HepG2 (cell line): ENCODE measurements around the gene TIPRL. TPM values are rescaled to one million over a fixed set of nuclear protein-coding genes. Genes with fewer than 3 reads are reported as not detected.

ENCODE experiments used
- ATF7 ChIP-seq, 2 experiments: fragments of 450-650 bp in 1 of 2; sonication (generic) in 1 of 2; formaldehyde crosslinking in 1 of 2; IDR thresholded peaks; 2 replicates each; pipeline versions ENCODE4 v1.4.0 to v1.6.1; 2016 to 2020; ENCODE audit warnings: antibody characterized with exemption in 1 of 2, mild to moderate bottlenecking in 1 of 2, missing genetic modification reagents in 1 of 2
- BCL3 ChIP-seq: sonication (generic); formaldehyde crosslinking; IDR thresholded peaks from 2 replicates; pipeline ENCODE4 v1.5.1; 2020; ENCODE audit warnings: mild to moderate bottlenecking, missing genetic modification reagents, moderate library complexity
- CHCHD3 ChIP-seq: sonication (generic); formaldehyde crosslinking; IDR thresholded peaks from 2 replicates; pipeline ENCODE4 v1.8.0; 2022; ENCODE audit warnings: mild to moderate bottlenecking, missing genetic modification reagents, moderate library complexity
- FOXM1 ChIP-seq: sonication (generic); formaldehyde crosslinking; IDR thresholded peaks from 2 replicates; pipeline ENCODE4 v1.5.0; 2020; ENCODE audit warnings: missing genetic modification reagents
- GZF1 ChIP-seq: sonication (generic); formaldehyde crosslinking; IDR thresholded peaks from 2 replicates; pipeline ENCODE4 v1.5.1; 2020; ENCODE audit warnings: mild to moderate bottlenecking, missing genetic modification reagents
- LBX2 ChIP-seq: sonication (generic); formaldehyde crosslinking; IDR thresholded peaks from 2 replicates; pipeline ENCODE4 v1.5.0; 2020; ENCODE audit warnings: missing genetic modification reagents, mild to moderate bottlenecking, borderline replicate concordance
- MAFG ChIP-seq: sonication (generic); formaldehyde crosslinking; IDR thresholded peaks from 2 replicates; pipeline ENCODE4 v1.5.1; 2020; ENCODE audit warnings: mild to moderate bottlenecking, missing genetic modification reagents
- NR3C1 ChIP-seq: sonication (generic); formaldehyde crosslinking; IDR thresholded peaks from 2 replicates; pipeline ENCODE4 v1.4.0; 2020; ENCODE audit warnings: missing genetic modification reagents
- PRDM15 ChIP-seq: sonication (generic); formaldehyde crosslinking; IDR thresholded peaks from 2 replicates; pipeline ENCODE4 v1.4.0; 2020; ENCODE audit warnings: missing genetic modification reagents
- SIN3B ChIP-seq: fragments of 150-350 bp; IDR thresholded peaks from 2 replicates; pipeline ENCODE4 v1.6.1; 2014; ENCODE audit warnings: low read length
- SP2 ChIP-seq: sonication (generic); formaldehyde crosslinking; IDR thresholded peaks from 2 replicates; pipeline ENCODE4 v1.5.1; 2020; ENCODE audit warnings: mild to moderate bottlenecking, missing genetic modification reagents
- TAF15 ChIP-seq: fragments of 200-400 bp; formaldehyde crosslinking; IDR thresholded peaks from one replicate; pipeline ENCODE4 v1.6.1; 2018; ENCODE audit warnings: mild to moderate bottlenecking, low read depth, low read length; ENCODE audit not compliant: poor library complexity, severe bottlenecking
- TRIM22 ChIP-seq: fragments of 450-650 bp; IDR thresholded peaks from 2 replicates; pipeline ENCODE4 v1.6.1; 2017
- YY1 ChIP-seq: IDR thresholded peaks from 2 replicates; pipeline ENCODE4 v1.6.1; 2011; ENCODE audit warnings: low read length, low read depth, moderate library complexity, mild to moderate bottlenecking; ENCODE audit not compliant: insufficient read depth, insufficient replicate concordance
- ZFP90 ChIP-seq: sonication (generic); formaldehyde crosslinking; IDR thresholded peaks from 2 replicates; pipeline ENCODE4 v1.8.0; 2022; ENCODE audit warnings: missing genetic modification reagents, mild to moderate bottlenecking, inconsistent platforms, borderline replicate concordance
- ZGPAT ChIP-seq: IDR thresholded peaks from 2 replicates; pipeline ENCODE4 v1.6.1; 2016; ENCODE audit warnings: mild to moderate bottlenecking
- ZMYM4 ChIP-seq: sonication (generic); formaldehyde crosslinking; IDR thresholded peaks from 2 replicates; pipeline ENCODE4 v1.8.1; 2023; ENCODE audit warnings: mild to moderate bottlenecking, missing genetic modification reagents
- ZNF234 ChIP-seq: sonication (generic); formaldehyde crosslinking; conservative IDR thresholded peaks from 2 replicates; pipeline ENCODE4 v1.5.1; 2020; ENCODE audit warnings: mild to moderate bottlenecking, missing genetic modification reagents
- ZNF530 ChIP-seq: sonication (generic); formaldehyde crosslinking; IDR thresholded peaks from 2 replicates; pipeline ENCODE4 v1.5.0; 2020; ENCODE audit warnings: low read depth, mild to moderate bottlenecking, missing genetic modification reagents
- ZNF614 ChIP-seq: IDR thresholded peaks from 2 replicates; pipeline ENCODE4 v1.6.1; 2018; ENCODE audit warnings: missing biosample characterization, missing genetic modification reagents, inconsistent platforms, borderline replicate concordance
- polyA plus RNA-seq, 8 experiments: library from polyadenylated mRNA; depleted of rRNA in 3 of 8; stranded (reverse) in 7 of 8; unstranded in 1 of 8; fragments of >200 nt; fragmentation: Illumina TruSeq in 4 of 8; extraction: Trizol in 4 of 8; gene quantifications; 2 replicates each; pipeline versions ENCODE4 v1.2.1 to v1.2.3, GENCODE V29; 2011 to 2016; ENCODE audit warnings: low read depth in 4 of 8, missing spikeins in 1 of 8, mixed read lengths in 1 of 8; ENCODE audit not compliant: insufficient read depth in 1 of 8
- total RNA-seq, 5 experiments: library from RNA; depleted of rRNA; stranded (reverse); fragments of >200 nt; fragmentation: Illumina TruSeq; extraction: Trizol; gene quantifications; 2 replicates each; pipeline ENCODE4 v1.2.3, GENCODE V29; 2016; ENCODE audit warnings: low read depth in 1 of 5

TIPRL gene
- total and polyA plus RNA-seq, 2 of the 13 experiments (the other 11 are each of a cell fraction or from before 2014, with no cell fraction given): 10.1 to 22.8 TPM

GRCh38 chr1:168178638-168179437 lies at the start of gene TIPRL (continued):
- TF ChIP-seq PRDM15: no peak
- TF ChIP-seq SIN3B: no peak
- TF ChIP-seq LBX2 (CRISPR knock-in tag): no peak
- no peak for TF ChIP-seq GZF1 (CRISPR knock-in tag)
- TF ChIP-seq SP2: peak; percentile 62; the same call in 1 of the 2 replicates
- TF ChIP-seq YY1: peak; percentile 60
- TF ChIP-seq CHCHD3 (CRISPR knock-in tag): no peak
- no peak for TF ChIP-seq NR3C1 (CRISPR knock-in tag)
- no peak for TF ChIP-seq BCL3 (CRISPR knock-in tag)
- no peak for TF ChIP-seq ZNF234 (CRISPR knock-in tag)
- no peak for TF ChIP-seq ZFP90 (CRISPR knock-in tag)
- no peak for TF ChIP-seq ZNF530
- peak; percentile 100 for TF ChIP-seq ATF7 (IDR thresholded peaks at IDR 0.05)
- peak; percentile 93 for TF ChIP-seq ATF7 (CRISPR knock-in tag; IDR thresholded peaks at IDR 0.05)
- TF ChIP-seq ZNF614: peak; percentile 49; the same call in 1 of the 2 replicates
- no peak for TF ChIP-seq TRIM22
- TF ChIP-seq MAFG: no peak
- peak; percentile 97 for TF ChIP-seq ZMYM4 (CRISPR knock-in tag)
- no peak for TF ChIP-seq FOXM1 (CRISPR knock-in tag)
- no peak for TF ChIP-seq TAF15
- peak; percentile 90 for TF ChIP-seq ZGPAT (CRISPR knock-in tag)
